PC-9 (cell line): ENCODE measurements around the gene UPF3B. TPM values are rescaled to one million over a fixed set of nuclear protein-coding genes. Genes with fewer than 3 reads are reported as not detected.
A peak's percentile ranks its signal among the peaks of the same experiment; 100 is the strongest.
"Not testable (repeated sequence)": the region's sequence is repeated elsewhere in the genome, so short reads cannot be mapped to it uniquely, and the experiment has no call there.

Source experiments
- BruUV-seq: library from RNA; stranded (reverse); fragments of 400-500 nt; replicated peaks from 2 replicates; lab custom pipeline; 2021; lab: Mats Ljungman, UMichigan
- CTCF ChIA-PET: fragments of 300-600 bp; sonication (Branson Sonifier 250); formaldehyde crosslinking; loops from one replicate; lab custom pipeline; 2022; ENCODE audit warnings: antibody characterized with exemption; lab: Charles Lee
- POLR2A ChIA-PET: fragments of 300-600 bp; sonication (Branson Sonifier 250); formaldehyde crosslinking; loops from one replicate; lab custom pipeline; 2022; ENCODE audit warnings: antibody characterized with exemption; ENCODE audit not compliant: unreplicated experiment; lab: Charles Lee
- DNase-seq, 2 experiments: peaks; one replicate each; pipeline versions ENCODE4 v3.0.0 to v3.0.0-alpha.2; 2015 to 2022; ENCODE audit warnings: mixed read lengths in 1 of 2
- H2AFZ ChIP-seq: fragments of 200-600 bp; sonication (generic); 2 replicates; pipeline ENCODE4 v1.8.1; 2017; ENCODE audit warnings: antibody characterized with exemption
- H3F3A ChIP-seq: fragments of 200-600 bp; sonication (generic); 2 replicates; pipeline ENCODE4 v1.8.1; 2017; ENCODE audit warnings: antibody characterized with exemption, mild to moderate bottlenecking, low read depth; ENCODE audit not compliant: insufficient read depth
- H3K27ac ChIP-seq: fragments of 200-600 bp; sonication (generic); 2 replicates; pipeline ENCODE4 v1.6.1; 2016; ENCODE audit warnings: mixed run types
- H3K27me3 ChIP-seq: fragments of 200-600 bp; sonication (generic); 2 replicates; pipeline ENCODE4 v1.6.1; 2016; ENCODE audit warnings: low read depth, mixed run types; ENCODE audit not compliant: insufficient read depth
- H3K36me3 ChIP-seq: fragments of 200-600 bp; sonication (generic); 2 replicates; pipeline ENCODE4 v1.6.1; 2016; ENCODE audit warnings: low read depth, mixed run types
- H3K4me1 ChIP-seq: fragments of 200-600 bp; sonication (generic); replicated peaks from 2 replicates; pipeline ENCODE4 v1.6.1; 2016; ENCODE audit warnings: mixed run types; ENCODE audit not compliant: insufficient read depth
- H3K4me2 ChIP-seq: fragments of 200-600 bp; sonication (generic); 2 replicates; pipeline ENCODE4 v1.6.1; 2017; ENCODE audit warnings: mixed run types
- H3K4me3 ChIP-seq: fragments of 200-600 bp; sonication (generic); 2 replicates; pipeline ENCODE4 v1.6.1; 2016; ENCODE audit warnings: mixed run types
- H3K79me2 ChIP-seq: fragments of 200-600 bp; sonication (generic); 2 replicates; pipeline ENCODE4 v1.6.1; 2017; ENCODE audit warnings: low read depth, mixed run types
- H3K9me2 ChIP-seq: fragments of 200-600 bp; sonication (generic); 2 replicates; pipeline ENCODE4 v1.8.1; 2017; ENCODE audit warnings: mild to moderate bottlenecking; ENCODE audit not compliant: insufficient read depth
- H3K9me3 ChIP-seq: fragments of 200-600 bp; sonication (generic); 2 replicates; pipeline ENCODE4 v1.8.1; 2016; ENCODE audit warnings: low read depth; ENCODE audit not compliant: insufficient read depth
- H4K20me1 ChIP-seq: fragments of 200-600 bp; sonication (generic); 2 replicates; pipeline ENCODE4 v1.8.1; 2017; ENCODE audit not compliant: insufficient read depth
- EZH2 ChIP-seq: fragments of 200-600 bp; sonication (generic); IDR thresholded peaks from 2 replicates; pipeline ENCODE4 v1.8.0; 2017; ENCODE audit warnings: antibody characterized with exemption, low read depth
- intact Hi-C: fragments of 100-400 bp; cut with micrococcal nuclease; formaldehyde crosslinking; loops from one replicate; pipeline ENCODE4 v1.10.0; 2022; ENCODE audit not compliant: unreplicated experiment
- total RNA-seq: library from RNA; stranded (reverse); gene quantifications from 2 replicates; pipeline ENCODE4 v1.2.3, GENCODE V29; 2021
- TF ChIP-seq, protein P1 (sequence below): fragments of 200-600 bp; sonication (generic); conservative IDR thresholded peaks from 2 replicates; pipeline ENCODE4 v1.6.1; 2017; ENCODE audit warnings: mixed run types, antibody characterized with exemption, mild to moderate bottlenecking, moderate library complexity

UPF3B gene
- total RNA-seq, 1 experiment from 2014 or later: 24.3 TPM

DNA sequence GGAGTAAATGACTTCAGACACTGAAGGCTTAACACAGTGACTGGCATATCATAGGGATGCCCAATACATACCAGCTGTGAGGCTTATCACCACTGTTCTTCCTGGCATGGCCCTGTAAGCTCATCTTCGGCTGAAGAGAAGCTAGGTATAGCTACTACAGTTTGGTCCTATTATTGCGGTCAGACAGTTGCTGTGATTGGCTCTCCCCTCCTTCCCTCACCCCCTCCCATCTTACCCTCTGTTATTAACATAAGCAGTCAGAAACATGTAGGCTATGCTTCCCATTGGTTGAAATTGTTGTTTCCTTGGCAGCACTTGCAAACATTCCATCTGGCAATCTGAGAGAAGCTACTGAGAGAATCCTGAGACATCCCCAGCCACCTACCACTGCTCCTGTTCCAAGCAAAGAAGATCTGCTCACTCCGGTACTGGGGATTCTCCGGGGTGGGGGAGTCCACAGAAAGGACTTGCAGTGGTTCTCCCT is 43.1 kb upstream of the UPF3B start, which contains the start of gene AKAP14:
Gene AKAP14, plus strand, starts transcription at position 51 of the 484 bp plus-strand sequence. CDS start 7,331 bp downstream, outside the sequence.
- H3K27ac ChIP-seq: no peak within 1 kb of the TSS
- no peaks in the 10 kb centered on the region for H3K27me3 ChIP-seq
- H3K4me3 ChIP-seq: no peak within 1 kb of the TSS
- no peaks in the 10 kb centered on the region for H3K9me2 ChIP-seq
- H3K9me3 ChIP-seq: no peaks in the 10 kb centered on the region
- H3K4me2 ChIP-seq: no peak within 1 kb of the TSS
- intact Hi-C loops: no loop called here
- CTCF ChIA-PET: no interaction called here
- no TSS peak for BruUV-seq
- TF ChIP-seq EZH2: no peak
- TF ChIP-seq, protein P1, sequence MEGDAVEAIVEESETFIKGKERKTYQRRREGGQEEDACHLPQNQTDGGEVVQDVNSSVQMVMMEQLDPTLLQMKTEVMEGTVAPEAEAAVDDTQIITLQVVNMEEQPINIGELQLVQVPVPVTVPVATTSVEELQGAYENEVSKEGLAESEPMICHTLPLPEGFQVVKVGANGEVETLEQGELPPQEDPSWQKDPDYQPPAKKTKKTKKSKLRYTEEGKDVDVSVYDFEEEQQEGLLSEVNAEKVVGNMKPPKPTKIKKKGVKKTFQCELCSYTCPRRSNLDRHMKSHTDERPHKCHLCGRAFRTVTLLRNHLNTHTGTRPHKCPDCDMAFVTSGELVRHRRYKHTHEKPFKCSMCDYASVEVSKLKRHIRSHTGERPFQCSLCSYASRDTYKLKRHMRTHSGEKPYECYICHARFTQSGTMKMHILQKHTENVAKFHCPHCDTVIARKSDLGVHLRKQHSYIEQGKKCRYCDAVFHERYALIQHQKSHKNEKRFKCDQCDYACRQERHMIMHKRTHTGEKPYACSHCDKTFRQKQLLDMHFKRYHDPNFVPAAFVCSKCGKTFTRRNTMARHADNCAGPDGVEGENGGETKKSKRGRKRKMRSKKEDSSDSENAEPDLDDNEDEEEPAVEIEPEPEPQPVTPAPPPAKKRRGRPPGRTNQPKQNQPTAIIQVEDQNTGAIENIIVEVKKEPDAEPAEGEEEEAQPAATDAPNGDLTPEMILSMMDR: no peak
- no peaks in the 10 kb centered on the region; the same call in 1 of the 2 replicates for H3F3A ChIP-seq
- no peaks in the 10 kb centered on the region for H3K79me2 ChIP-seq
- POLR2A ChIA-PET: interaction anchor here (0.6 kb wide), 1 partner anchor 317 kb away, joined by 4 read pairs; no protein-coding TSS in a partner anchor
- H3K36me3 ChIP-seq: no peaks in the 10 kb centered on the region
- no peaks in the 10 kb centered on the region for H4K20me1 ChIP-seq
- no peak for DNase-seq
- 0 out of 2 replicates have a peak, but pooled peaks cover 4% of the 10 kb centered on the region for H3K4me1 ChIP-seq
- no peak within 1 kb of the TSS for H2AFZ ChIP-seq

DNA sequence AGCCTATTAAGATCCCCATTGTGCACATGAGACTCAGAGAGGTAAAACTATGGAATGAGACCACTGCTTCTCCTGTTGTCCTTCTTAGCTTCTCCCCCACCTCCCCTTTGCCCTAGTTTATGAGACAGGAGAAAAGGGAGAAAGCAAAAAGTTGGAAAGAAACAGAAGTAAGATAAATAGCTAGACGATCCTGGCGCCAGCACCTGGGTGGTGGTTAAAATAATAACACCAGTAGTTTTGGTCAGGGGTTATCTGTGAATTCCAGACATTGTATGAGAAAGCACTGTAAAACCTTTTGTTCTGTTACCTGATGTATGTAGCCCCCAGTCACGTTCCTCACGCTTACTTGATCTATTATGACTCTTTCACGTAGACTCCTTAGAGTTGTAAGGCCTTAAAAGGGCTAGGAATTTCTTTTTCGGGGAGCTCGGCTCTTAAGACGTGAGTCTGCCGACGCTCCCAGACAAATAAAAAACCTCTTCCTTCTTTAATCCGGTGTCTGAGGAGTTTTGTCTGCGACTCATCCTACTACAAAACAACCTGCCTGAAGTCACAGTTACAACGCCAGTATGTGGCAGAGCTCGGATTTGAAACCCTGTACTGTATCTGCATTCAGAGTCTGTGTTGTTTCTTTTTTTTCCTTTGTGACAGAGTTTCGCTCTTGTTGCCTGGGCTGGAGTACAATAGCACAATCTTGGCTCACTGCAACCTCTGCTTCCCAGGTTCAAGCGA is 39.4 kb upstream of the UPF3B start:
- POLR2A ChIA-PET: interaction anchor here (0.7 kb wide), 1 partner anchor 33 kb away, joined by 3 read pairs; no protein-coding TSS in a partner anchor
- intact Hi-C loops, H3K27ac ChIP-seq, H3K79me2 ChIP-seq, H3F3A ChIP-seq, H3K4me2 ChIP-seq, H3K9me3 ChIP-seq, H3K4me1 ChIP-seq, DNase-seq, H3K4me3 ChIP-seq, H2AFZ ChIP-seq, CTCF ChIA-PET, BruUV-seq, H3K36me3 ChIP-seq, H4K20me1 ChIP-seq, H3K9me2 ChIP-seq, H3K27me3 ChIP-seq: not testable (repeated sequence)

DNA sequence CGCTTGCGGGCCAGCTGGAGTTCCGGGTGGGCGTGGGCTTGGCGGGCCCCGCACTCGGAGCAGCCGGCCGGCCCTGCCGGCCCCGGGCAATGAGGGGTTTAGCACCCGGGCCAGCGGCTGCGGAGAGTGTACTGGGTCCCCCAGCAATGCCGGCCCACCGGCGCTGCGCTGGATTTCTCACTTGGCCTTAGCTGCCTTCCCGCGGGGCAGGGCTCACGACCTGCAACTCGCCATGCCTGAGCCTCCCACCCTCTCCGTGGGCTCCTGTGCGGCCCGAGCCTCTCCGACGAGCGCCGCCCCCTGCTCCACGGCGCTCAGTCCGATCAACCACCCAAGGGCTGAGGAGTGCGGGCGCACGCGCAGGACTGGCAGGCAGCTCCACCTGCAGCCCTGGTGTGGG is 37.9 kb upstream of the UPF3B start:
- H3F3A ChIP-seq, H3K27me3 ChIP-seq, intact Hi-C loops, H3K9me3 ChIP-seq, DNase-seq, H3K4me3 ChIP-seq, H3K9me2 ChIP-seq, H3K79me2 ChIP-seq, CTCF ChIA-PET, H2AFZ ChIP-seq, BruUV-seq, POLR2A ChIA-PET, H4K20me1 ChIP-seq, H3K36me3 ChIP-seq, H3K27ac ChIP-seq, H3K4me1 ChIP-seq, H3K4me2 ChIP-seq: not testable (repeated sequence)

DNA sequence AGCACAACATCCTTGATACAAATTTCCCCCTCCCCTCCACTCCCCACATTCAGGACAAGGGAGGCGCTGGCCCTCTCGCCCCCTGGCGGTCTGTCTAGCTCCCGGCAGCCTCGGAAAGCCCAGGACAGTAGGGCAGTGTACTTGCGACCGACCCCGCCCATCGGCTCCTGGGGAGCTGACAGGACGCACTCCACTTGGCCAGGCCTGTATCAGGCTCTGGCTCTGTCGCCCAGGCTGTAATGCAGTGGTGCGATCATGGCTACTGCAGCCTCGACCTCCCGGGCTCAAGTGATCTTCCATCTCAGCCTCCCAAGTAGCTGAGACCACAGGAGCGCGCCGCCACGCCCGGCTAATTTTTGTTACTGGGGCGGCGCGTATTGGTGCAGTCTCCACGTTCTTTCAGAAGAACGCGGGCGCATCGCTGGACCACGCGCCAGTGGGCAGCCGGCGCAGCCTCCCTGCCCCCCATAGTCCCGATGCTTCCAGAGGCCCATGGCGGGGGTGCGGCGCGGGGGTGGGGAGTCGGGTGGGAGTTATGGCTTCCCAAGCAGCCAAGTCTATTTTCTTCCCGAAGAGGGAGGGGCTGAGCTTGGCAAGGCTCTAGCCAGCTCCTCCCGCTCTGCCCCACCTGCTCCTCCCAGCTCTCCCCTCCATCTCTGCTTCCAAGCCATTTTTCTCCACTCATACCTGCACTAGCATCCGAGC is 35.1 kb upstream of the UPF3B start:
- peak; percentile 65 to 77 for DNase-seq
- no peaks in the 10 kb centered on the region for H3K79me2 ChIP-seq
- no TSS peak for BruUV-seq
- H3K27ac ChIP-seq: no peak overlapping the region
- no peaks in the 10 kb centered on the region for H3K27me3 ChIP-seq
- peak overlapping the region; percentile 88 for H3K4me2 ChIP-seq
- CTCF ChIA-PET: interaction anchor here (0.6 to 1.0 kb wide), 5 partner anchors 35 to 235 kb away, joined by 4 to 7 read pairs (median 4); partner anchors contain the start of gene RPL39
- no peaks in the 10 kb centered on the region for H3K36me3 ChIP-seq
- POLR2A ChIA-PET: interaction anchor here (0.7 kb wide), 3 partner anchors 9 to 130 kb away, joined by 6 to 31 read pairs (median 8); partner anchors contain the start of gene SOWAHD
- no peak for TF ChIP-seq EZH2
- TF ChIP-seq, protein P1: peak; percentile 83
- peaks cover 5% of the 10 kb centered on the region; the same call in 1 of the 2 replicates for H3F3A ChIP-seq
- H3K9me2 ChIP-seq: no peaks in the 10 kb centered on the region
- peak overlapping the region; percentile 89 for H2AFZ ChIP-seq
- intact Hi-C loops: loop anchor here (2.0 to 10.0 kb wide), 5 partner anchors 15 to 371 kb away; partner anchors contain the start of genes NKAP, NKRF and SEPTIN6
- H3K9me3 ChIP-seq: no peaks in the 10 kb centered on the region
- no peaks in the 10 kb centered on the region for H4K20me1 ChIP-seq
- H3K4me3 ChIP-seq: peak overlapping the region; percentile 66
- no peaks in the 10 kb centered on the region for H3K4me1 ChIP-seq
